B cell (primary cell): ENCODE measurements around the gene MID1IP1.

Source experiments
- CTCF ChIP-seq: fragments of 200-600 bp; IDR thresholded peaks from one replicate; pipeline ENCODE4 v1.8.0; 2022; ENCODE audit warnings: antibody characterized with exemption, mild to moderate bottlenecking
- EZH2 ChIP-seq: IDR thresholded peaks from 2 replicates; pipeline ENCODE4 v1.6.1; 2012; ENCODE audit warnings: borderline replicate concordance, low read depth, mild to moderate bottlenecking, moderate library complexity, low read length; ENCODE audit not compliant: insufficient read depth, poor library complexity, severe bottlenecking

GRCh38 chrX:38774249-38774648, 27.0 kb upstream of the MID1IP1 start:
- TF ChIP-seq CTCF (no peak), EZH2 (no peak)
